HFFc6 (cell line): ENCODE measurements around the gene TMEM45B. TPM values are rescaled to one million over a fixed set of nuclear protein-coding genes. Genes with fewer than 3 reads are reported as not detected.

Experiments
- DNase-seq: peaks from one replicate; pipeline ENCODE4 v3.0.0-alpha.2; 2018
- H3K27ac Mint-ChIP-seq: 2 replicates; pipeline ENCODE4 v1.8.0; 2020; ENCODE audit warnings: mild to moderate bottlenecking, mixed read lengths
- H3K27me3 Mint-ChIP-seq: 2 replicates; pipeline ENCODE4 v1.8.0; 2021; ENCODE audit warnings: mild to moderate bottlenecking, moderate library complexity, mixed read lengths; ENCODE audit not compliant: insufficient read depth
- H3K36me3 Mint-ChIP-seq: 2 replicates; pipeline ENCODE4 v1.8.0; 2021; ENCODE audit warnings: low read depth, mixed read lengths
- H3K4me1 Mint-ChIP-seq: 2 replicates; pipeline ENCODE4 v1.8.0; 2020; ENCODE audit warnings: low read depth, mixed read lengths
- H3K4me3 Mint-ChIP-seq: 2 replicates; pipeline ENCODE4 v1.8.0; 2020; ENCODE audit warnings: mild to moderate bottlenecking, moderate library complexity, mixed read lengths
- H3K9me3 Mint-ChIP-seq: 2 replicates; pipeline ENCODE4 v1.8.0; 2020; ENCODE audit warnings: mild to moderate bottlenecking, mixed read lengths
- total RNA-seq, 6 experiments: library from RNA; stranded (reverse); fragmentation: NEBNext Ultra II Directional; extraction: Animal tissue kit (Norgen Biotek cat#: 25700); gene quantifications; 2 replicates in 1 of 6; 3 replicates in 5 of 6; pipeline ENCODE4 v1.2.3, GENCODE V29; 2021
- TF ChIP-seq, protein P1 (sequence below): fragments of 200-600 bp; sonication (generic); IDR thresholded peaks from 2 replicates; pipeline ENCODE4 v1.5.0; 2021; ENCODE audit warnings: antibody characterized with exemption, mild to moderate bottlenecking

The TMEM45B gene
- total RNA-seq, 6 experiments from 2014 or later: not detected

DNA sequence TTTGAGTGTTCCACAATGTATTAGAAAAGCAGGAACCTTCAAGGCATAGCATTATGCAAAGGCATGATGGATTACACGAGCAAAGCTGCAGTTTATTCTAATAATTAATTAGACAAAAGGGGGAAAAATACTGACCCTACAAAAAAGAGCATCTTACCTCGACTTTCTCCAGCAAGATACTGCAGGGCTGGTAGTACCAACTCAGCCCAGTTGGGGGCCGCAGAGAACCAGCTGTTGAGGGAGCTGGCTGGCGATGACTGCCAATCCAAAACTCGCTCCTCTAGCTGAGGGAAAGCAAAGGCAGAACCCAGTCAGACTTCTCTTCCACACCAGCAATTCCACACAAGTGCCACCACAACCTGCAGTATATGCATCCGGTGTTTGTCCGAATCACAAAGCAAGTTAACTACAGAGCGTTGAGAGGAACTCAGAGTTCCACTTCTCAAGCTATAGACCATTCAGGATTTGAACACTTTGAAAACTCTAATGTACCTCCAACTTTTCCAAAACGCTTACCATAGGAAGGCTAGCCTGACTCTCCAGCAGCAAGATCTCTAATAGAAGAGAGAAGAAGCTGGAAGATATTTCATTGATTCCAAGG, 66.0 kb downstream of the TMEM45B start:
- no peak overlapping the region for H3K27ac Mint-ChIP-seq
- peaks cover 58% of the 10 kb centered on the region for H3K36me3 Mint-ChIP-seq
- no peaks in the 10 kb centered on the region for H3K4me1 Mint-ChIP-seq
- no peaks in the 10 kb centered on the region; the same call in 1 of the 2 replicates for H3K27me3 Mint-ChIP-seq
- TF ChIP-seq, protein P1, sequence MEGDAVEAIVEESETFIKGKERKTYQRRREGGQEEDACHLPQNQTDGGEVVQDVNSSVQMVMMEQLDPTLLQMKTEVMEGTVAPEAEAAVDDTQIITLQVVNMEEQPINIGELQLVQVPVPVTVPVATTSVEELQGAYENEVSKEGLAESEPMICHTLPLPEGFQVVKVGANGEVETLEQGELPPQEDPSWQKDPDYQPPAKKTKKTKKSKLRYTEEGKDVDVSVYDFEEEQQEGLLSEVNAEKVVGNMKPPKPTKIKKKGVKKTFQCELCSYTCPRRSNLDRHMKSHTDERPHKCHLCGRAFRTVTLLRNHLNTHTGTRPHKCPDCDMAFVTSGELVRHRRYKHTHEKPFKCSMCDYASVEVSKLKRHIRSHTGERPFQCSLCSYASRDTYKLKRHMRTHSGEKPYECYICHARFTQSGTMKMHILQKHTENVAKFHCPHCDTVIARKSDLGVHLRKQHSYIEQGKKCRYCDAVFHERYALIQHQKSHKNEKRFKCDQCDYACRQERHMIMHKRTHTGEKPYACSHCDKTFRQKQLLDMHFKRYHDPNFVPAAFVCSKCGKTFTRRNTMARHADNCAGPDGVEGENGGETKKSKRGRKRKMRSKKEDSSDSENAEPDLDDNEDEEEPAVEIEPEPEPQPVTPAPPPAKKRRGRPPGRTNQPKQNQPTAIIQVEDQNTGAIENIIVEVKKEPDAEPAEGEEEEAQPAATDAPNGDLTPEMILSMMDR: peak; percentile 76
- H3K9me3 Mint-ChIP-seq: no peaks in the 10 kb centered on the region
- no peak overlapping the region for H3K4me3 Mint-ChIP-seq
- DNase-seq: peak; percentile 26

DNA sequence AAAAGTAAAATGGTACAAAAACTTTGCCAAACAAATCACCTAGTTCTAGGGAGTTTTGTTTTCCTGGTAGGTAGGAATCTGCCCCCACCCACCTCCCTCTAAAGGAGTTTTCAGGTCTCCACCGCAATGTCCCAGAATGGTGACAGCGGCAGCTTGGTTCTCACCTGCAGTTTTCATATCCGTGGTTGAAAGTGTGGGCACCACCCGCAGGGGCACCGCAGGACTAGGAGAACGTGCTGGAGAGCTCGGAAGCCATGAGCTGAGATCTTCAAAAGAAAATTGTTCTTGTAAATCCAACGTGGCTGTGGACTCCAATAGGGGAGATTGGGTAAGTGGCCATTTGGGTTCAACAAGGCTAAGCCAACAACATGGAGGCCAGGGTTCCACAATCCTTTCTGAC, 68.9 kb downstream of the TMEM45B start:
- Mint-ChIP-seq H3K9me3 (no peaks in the 10 kb centered on the region), H3K27ac (no peak overlapping the region), H3K4me3 (no peak overlapping the region), H3K36me3 (peaks cover 71% of the 10 kb centered on the region), H3K4me1 (no peaks in the 10 kb centered on the region), H3K27me3 (no peaks in the 10 kb centered on the region; the same call in 1 of the 2 replicates)
- no peak for DNase-seq
- TF ChIP-seq, protein P1: no peak

DNA sequence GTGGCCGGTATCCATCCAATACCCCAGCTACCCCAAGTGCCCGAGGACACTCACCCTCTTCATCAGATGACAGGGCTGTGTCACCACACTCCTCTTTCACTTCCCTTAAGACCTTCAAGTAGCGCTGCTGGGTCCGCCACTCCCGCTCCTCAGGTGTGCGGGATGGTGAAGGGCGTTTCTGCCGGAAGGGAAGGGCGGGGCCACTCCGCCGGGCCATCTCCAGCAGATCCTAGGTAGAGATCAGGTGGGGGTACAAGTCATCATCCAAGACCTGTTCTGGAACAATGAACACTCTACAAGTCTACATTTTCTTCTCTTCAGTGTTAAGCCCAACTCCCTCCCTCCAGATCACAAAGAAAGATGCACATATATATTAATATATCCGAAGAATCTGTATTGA, 69.7 kb downstream of the TMEM45B start:
- H3K9me3 Mint-ChIP-seq: no peaks in the 10 kb centered on the region
- no peak for DNase-seq

DNA sequence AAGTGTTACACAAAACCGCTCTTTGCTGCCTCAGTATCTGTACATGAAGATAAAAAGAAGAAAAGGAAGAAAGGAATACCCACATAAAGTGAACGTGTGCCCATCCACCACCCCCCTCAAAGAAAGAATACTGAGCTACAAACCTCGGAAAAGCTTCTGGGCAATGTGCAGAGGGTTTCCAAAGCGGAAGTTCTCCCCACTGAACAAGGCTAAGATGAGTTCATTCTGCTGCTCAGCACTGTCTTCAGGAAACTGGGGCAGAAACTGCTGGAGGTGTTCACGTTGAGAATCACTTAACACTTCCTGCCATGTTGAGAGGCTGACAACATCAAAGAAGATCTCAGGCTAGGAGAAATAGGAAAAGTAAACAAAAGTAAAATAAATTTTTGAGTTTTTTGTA, 72.8 kb downstream of the TMEM45B start:
- Mint-ChIP-seq H3K4me3 (no peak overlapping the region), H3K9me3 (no peaks in the 10 kb centered on the region), H3K36me3 (peaks cover 57% of the 10 kb centered on the region), H3K4me1 (no peaks in the 10 kb centered on the region), H3K27me3 (no peaks in the 10 kb centered on the region), H3K27ac (no peak overlapping the region)
- TF ChIP-seq, protein P1: no peak
- no peak for DNase-seq

More for the DNA sequence above, 69.7 kb downstream of the TMEM45B start:
- TF ChIP-seq, protein P1: no peak
- Mint-ChIP-seq H3K36me3 (peaks cover 66% of the 10 kb centered on the region), H3K27ac (no peak overlapping the region), H3K27me3 (no peaks in the 10 kb centered on the region; the same call in 1 of the 2 replicates), H3K4me3 (no peak overlapping the region), H3K4me1 (no peaks in the 10 kb centered on the region)

DNA sequence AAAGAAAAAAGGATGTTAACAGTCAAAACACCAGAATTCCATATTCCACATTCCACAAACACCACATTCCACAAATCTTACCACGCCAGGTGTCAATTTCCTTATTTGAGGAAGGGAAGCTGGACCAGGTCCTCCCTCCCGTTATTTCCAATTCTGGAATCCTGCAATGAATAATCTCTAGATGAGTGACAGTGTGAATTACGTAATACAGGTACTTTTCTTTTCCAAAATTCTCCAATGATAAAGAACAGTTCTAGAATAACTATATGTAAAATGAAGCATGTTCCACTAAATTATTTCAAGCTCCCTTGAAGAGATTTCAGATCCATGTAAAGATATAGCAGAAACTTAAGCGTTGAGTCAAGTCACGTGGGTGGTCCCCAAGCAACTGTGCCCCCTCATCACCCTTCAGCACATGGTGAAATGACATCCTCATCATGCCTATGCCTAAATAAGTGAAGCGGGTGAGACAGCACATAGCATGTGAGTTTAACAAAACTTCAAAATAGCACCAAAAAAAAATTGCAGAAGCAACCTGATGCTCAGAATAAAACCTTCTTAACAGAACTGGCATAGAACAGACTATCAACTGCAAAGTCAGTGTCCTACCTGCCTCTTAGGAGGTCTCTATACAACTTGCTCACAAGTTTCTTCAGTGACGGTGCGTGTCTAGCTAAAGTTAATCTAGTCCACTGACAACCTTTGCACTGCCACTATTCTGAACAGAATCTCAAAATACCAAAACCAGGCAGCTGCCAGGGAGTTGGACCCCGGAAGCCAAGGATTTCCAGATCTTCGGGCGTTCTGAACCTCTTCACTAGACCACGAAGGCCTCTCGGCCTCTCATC, 78.9 kb downstream of the TMEM45B start:
- Mint-ChIP-seq H3K9me3 (peaks cover 4% of the 10 kb centered on the region; the same call in 1 of the 2 replicates), H3K27ac (peak overlapping the region; percentile 46; the same call in 1 of the 2 replicates), H3K36me3 (peaks cover 34% of the 10 kb centered on the region), H3K4me1 (peaks cover 20% of the 10 kb centered on the region), H3K4me3 (peak overlapping the region; percentile 91), H3K27me3 (no peaks in the 10 kb centered on the region)
- DNase-seq: peak; percentile 4
- TF ChIP-seq, protein P1: no peak
